ENCODE data around the gene NAGS.
"Not testable (repeated sequence)": the region's sequence is repeated elsewhere in the genome, so short reads cannot be mapped to it uniquely, and the experiment has no call there.

NAGS gene

GRCh38 chr17:44008205-44008909, 3.9 kb downstream of the NAGS start:
- peaks cover 4 to 12% of the 10 kb centered on the region in 2 donors for H3K36me3 ChIP-seq (ENCODE audit: control insufficient read depth in 2 of 2, insufficient read depth in 2 of 2, low read length in 2 of 2)
- peaks cover 39% of the 10 kb centered on the region for H3K4me1 ChIP-seq (ENCODE audit: control insufficient read depth, insufficient read depth, low read length)
- H3K9me3 ChIP-seq (ENCODE audit: control insufficient read depth in 2 of 2, low read length in 2 of 2) = no peaks in the 10 kb centered on the region
- H3K9ac ChIP-seq (ENCODE audit: low read length in 2 of 2) = no peak overlapping the region
- peaks cover 33 to 43% of the 10 kb centered on the region in 2 donors for H3K27me3 ChIP-seq (ENCODE audit: control insufficient read depth in 1 of 2, insufficient read depth in 2 of 2, low read length in 2 of 2)
- H3K27ac ChIP-seq (ENCODE audit: low read length) = no peak overlapping the region
- no peak overlapping the region for H3K4me3 ChIP-seq (ENCODE audit: low read length in 2 of 2)

GRCh38 chr17:44010966-44011647, 6.7 kb downstream of the NAGS start:
- no peaks in the 10 kb centered on the region for H3K9me3 ChIP-seq (ENCODE audit: control insufficient read depth in 2 of 2, low read length in 2 of 2)
- H3K4me3 ChIP-seq (ENCODE audit: low read length in 2 of 2) = no peak overlapping the region
- peaks cover 35% of the 10 kb centered on the region for H3K4me1 ChIP-seq (ENCODE audit: control insufficient read depth, insufficient read depth, low read length)
- H3K9ac ChIP-seq (ENCODE audit: low read length in 2 of 2) = no peak overlapping the region
- no peak overlapping the region for H3K27ac ChIP-seq (ENCODE audit: low read length)
- peaks cover 4 to 12% of the 10 kb centered on the region in 2 donors for H3K36me3 ChIP-seq (ENCODE audit: control insufficient read depth in 2 of 2, insufficient read depth in 2 of 2, low read length in 2 of 2)
- peaks cover 14 to 21% of the 10 kb centered on the region in 2 donors for H3K27me3 ChIP-seq (ENCODE audit: control insufficient read depth in 1 of 2, insufficient read depth in 2 of 2, low read length in 2 of 2)

- H3K4me1 ChIP-seq (ENCODE audit: control insufficient read depth, insufficient read depth, low read length) = peaks cover 27% of the 10 kb centered on the region
- no peak overlapping the region for H3K27ac ChIP-seq (ENCODE audit: low read length)
- H3K9me3 ChIP-seq (ENCODE audit: control insufficient read depth in 2 of 2, low read length in 2 of 2) = no peaks in the 10 kb centered on the region
- H3K27me3 ChIP-seq (ENCODE audit: control insufficient read depth in 1 of 2, insufficient read depth in 2 of 2, low read length in 2 of 2) = peaks cover 9 to 17% of the 10 kb centered on the region in 2 donors
- H3K36me3 ChIP-seq (ENCODE audit: control insufficient read depth in 2 of 2, insufficient read depth in 2 of 2, low read length in 2 of 2) = peaks cover 4 to 12% of the 10 kb centered on the region in 2 donors
- no peak overlapping the region for H3K9ac ChIP-seq (ENCODE audit: low read length in 2 of 2)
- H3K4me3 ChIP-seq (ENCODE audit: low read length in 2 of 2) = no peak overlapping the region
Measured at GRCh38 chr17:44011876-44012275, 7.5 kb downstream of the NAGS start.

- no peak overlapping the region for H3K9ac ChIP-seq (ENCODE audit: low read length in 2 of 2)
- peaks cover 9 to 12% of the 10 kb centered on the region in 2 donors for H3K27me3 ChIP-seq (ENCODE audit: control insufficient read depth in 1 of 2, insufficient read depth in 2 of 2, low read length in 2 of 2)
- peaks cover 4 to 12% of the 10 kb centered on the region in 2 donors for H3K36me3 ChIP-seq (ENCODE audit: control insufficient read depth in 2 of 2, insufficient read depth in 2 of 2, low read length in 2 of 2)
- H3K4me1 ChIP-seq (ENCODE audit: control insufficient read depth, insufficient read depth, low read length) = peaks cover 22% of the 10 kb centered on the region
- no peak overlapping the region for H3K27ac ChIP-seq (ENCODE audit: low read length)
- no peaks in the 10 kb centered on the region for H3K9me3 ChIP-seq (ENCODE audit: control insufficient read depth in 2 of 2, low read length in 2 of 2)
- H3K4me3 ChIP-seq (ENCODE audit: low read length in 2 of 2) = no peak overlapping the region
Measured at GRCh38 chr17:44012391-44012790, 8.0 kb downstream of the NAGS start.

GRCh38 chr17:44012874-44013273, 8.5 kb downstream of the NAGS start:
- H3K9me3 ChIP-seq (ENCODE audit: control insufficient read depth in 2 of 2, low read length in 2 of 2) = no peaks in the 10 kb centered on the region
- peaks cover 17% of the 10 kb centered on the region for H3K4me1 ChIP-seq (ENCODE audit: control insufficient read depth, insufficient read depth, low read length)
- H3K27me3 ChIP-seq (ENCODE audit: control insufficient read depth in 1 of 2, insufficient read depth in 2 of 2, low read length in 2 of 2) = peaks cover 6 to 7% of the 10 kb centered on the region in 2 donors
- no peak overlapping the region for H3K4me3 ChIP-seq (ENCODE audit: low read length in 2 of 2)
- no peak overlapping the region for H3K27ac ChIP-seq (ENCODE audit: low read length)
- H3K36me3 ChIP-seq (ENCODE audit: control insufficient read depth in 2 of 2, insufficient read depth in 2 of 2, low read length in 2 of 2) = peaks cover 4 to 12% of the 10 kb centered on the region in 2 donors
- no peak overlapping the region for H3K9ac ChIP-seq (ENCODE audit: low read length in 2 of 2)

GRCh38 chr17:44014133-44014436, 9.7 kb downstream of the NAGS start:
- Histone ChIP-seq H3K36me3 (ENCODE audit: control insufficient read depth in 2 of 2, insufficient read depth in 2 of 2, low read length in 2 of 2) (peaks cover 4 to 12% of the 10 kb centered on the region in 2 donors), H3K4me1 (ENCODE audit: control insufficient read depth, insufficient read depth, low read length) (peaks cover 13% of the 10 kb centered on the region), H3K27me3 (ENCODE audit: control insufficient read depth in 1 of 2, insufficient read depth in 2 of 2, low read length in 2 of 2) (no peaks in the 10 kb centered on the region), H3K9ac (ENCODE audit: low read length in 2 of 2) (peak overlapping the region; percentile 86 to 91), H3K9me3 (ENCODE audit: control insufficient read depth in 2 of 2, low read length in 2 of 2) (no peaks in the 10 kb centered on the region), H3K4me3 (ENCODE audit: low read length in 2 of 2) (peak overlapping the region; percentile 95 to 100), H3K27ac (ENCODE audit: low read length) (no peak overlapping the region)

GRCh38 chr17:44014437-44015172, 10.2 kb downstream of the NAGS start, which contains the start of gene TMEM101:
TSS of gene TMEM101 (minus strand) at chr17:44014963. CDS start at chr17:44014952, 11 bp downstream.
- no peaks in the 10 kb centered on the region for H3K27me3 ChIP-seq (ENCODE audit: control insufficient read depth in 1 of 2, insufficient read depth in 2 of 2, low read length in 2 of 2)
- H3K9ac ChIP-seq (ENCODE audit: low read length in 2 of 2) = peak within 1 kb of the TSS; percentile 86 to 91
- peaks cover 13% of the 10 kb centered on the region for H3K4me1 ChIP-seq (ENCODE audit: control insufficient read depth, insufficient read depth, low read length)
- H3K36me3 ChIP-seq (ENCODE audit: control insufficient read depth in 2 of 2, insufficient read depth in 2 of 2, low read length in 2 of 2) = peaks cover 4 to 12% of the 10 kb centered on the region in 2 donors
- H3K9me3 ChIP-seq (ENCODE audit: control insufficient read depth in 2 of 2, low read length in 2 of 2) = no peaks in the 10 kb centered on the region
- H3K4me3 ChIP-seq (ENCODE audit: low read length in 2 of 2) = peak within 1 kb of the TSS; percentile 95 to 100
- H3K27ac ChIP-seq (ENCODE audit: low read length) = peak within 1 kb of the TSS; percentile 58

GRCh38 chr17:44021227-44021626, 16.8 kb downstream of the NAGS start:
- not testable (repeated sequence) for H3K27ac ChIP-seq (ENCODE audit: low read length); H3K36me3 ChIP-seq (ENCODE audit: control insufficient read depth in 2 of 2, insufficient read depth in 2 of 2, low read length in 2 of 2); H3K27me3 ChIP-seq (ENCODE audit: control insufficient read depth in 1 of 2, insufficient read depth in 2 of 2, low read length in 2 of 2); H3K9ac ChIP-seq (ENCODE audit: low read length in 2 of 2); H3K4me1 ChIP-seq (ENCODE audit: control insufficient read depth, insufficient read depth, low read length); H3K9me3 ChIP-seq (ENCODE audit: control insufficient read depth in 2 of 2, low read length in 2 of 2); H3K4me3 ChIP-seq (ENCODE audit: low read length in 2 of 2)

GRCh38 chr17:44022246-44022645, 17.8 kb downstream of the NAGS start:
- Histone ChIP-seq H3K27me3 (ENCODE audit: control insufficient read depth in 1 of 2, insufficient read depth in 2 of 2, low read length in 2 of 2) (no peaks in the 10 kb centered on the region), H3K36me3 (ENCODE audit: control insufficient read depth in 2 of 2, insufficient read depth in 2 of 2, low read length in 2 of 2) (peaks cover 0 to 10% of the 10 kb centered on the region in 2 donors), H3K9me3 (ENCODE audit: control insufficient read depth in 2 of 2, low read length in 2 of 2) (no peaks in the 10 kb centered on the region), H3K9ac (ENCODE audit: low read length in 2 of 2) (no peak overlapping the region), H3K27ac (ENCODE audit: low read length) (no peak overlapping the region), H3K4me1 (ENCODE audit: control insufficient read depth, insufficient read depth, low read length) (no peaks in the 10 kb centered on the region), H3K4me3 (ENCODE audit: low read length in 2 of 2) (no peak overlapping the region)

GRCh38 chr17:44023545-44024270, 19.3 kb downstream of the NAGS start:
- no peaks in the 10 kb centered on the region for H3K9me3 ChIP-seq (ENCODE audit: control insufficient read depth in 2 of 2, low read length in 2 of 2)
- no peak overlapping the region for H3K4me3 ChIP-seq (ENCODE audit: low read length in 2 of 2)
- H3K27ac ChIP-seq (ENCODE audit: low read length) = no peak overlapping the region
- no peak overlapping the region for H3K9ac ChIP-seq (ENCODE audit: low read length in 2 of 2)
- peaks cover 0 to 11% of the 10 kb centered on the region in 2 donors for H3K36me3 ChIP-seq (ENCODE audit: control insufficient read depth in 2 of 2, insufficient read depth in 2 of 2, low read length in 2 of 2)
- no peaks in the 10 kb centered on the region for H3K27me3 ChIP-seq (ENCODE audit: control insufficient read depth in 1 of 2, insufficient read depth in 2 of 2, low read length in 2 of 2)
- no peaks in the 10 kb centered on the region for H3K4me1 ChIP-seq (ENCODE audit: control insufficient read depth, insufficient read depth, low read length)
